H1 (cell line): ENCODE measurements around the gene RAB43. TPM values are rescaled to one million over a fixed set of nuclear protein-coding genes. Genes with fewer than 3 reads are reported as not detected.

Experiments used
- CTCF ChIA-PET: fragments of 300-600 bp; sonication (Branson Sonifier 250); formaldehyde crosslinking; loops from one replicate; lab custom pipeline; 2021; ENCODE audit not compliant: partially characterized antibody; lab: Charles Lee
- POLR2A ChIA-PET: fragments of 300-600 bp; sonication (Branson Sonifier 250); formaldehyde crosslinking; loops from one replicate; lab custom pipeline; 2021; ENCODE audit warnings: inconsistent platforms; ENCODE audit not compliant: partially characterized antibody; lab: Charles Lee
- DNase-seq, 2 experiments: peaks; one replicate each; pipeline versions ENCODE4 v3.0.0 to v3.0.0-alpha.2; 2010 to 2022; ENCODE audit warnings: low spot score in 2 of 2, low read depth in 1 of 2, mixed read lengths in 1 of 2
- FAIRE-seq: peaks from 2 replicates; lab custom pipeline; 2011; peaks lifted over from hg19 to GRCh38; lab: Jason Lieb, UNC
- H2AFZ ChIP-seq: 2 replicates; pipeline ENCODE4 v1.8.1; 2012; ENCODE audit warnings: low read length, inconsistent platforms
- H2AK5ac ChIP-seq: 2 replicates; pipeline ENCODE4 v1.6.1; 2013; ENCODE audit warnings: low read depth, low read length
- H2BK120ac ChIP-seq: replicated peaks from 2 replicates; pipeline ENCODE3; 2013; ENCODE audit warnings: low read depth, low read length, inconsistent platforms
- H2BK12ac ChIP-seq: 2 replicates; pipeline ENCODE4 v1.6.1; 2013; ENCODE audit warnings: low read depth, low read length
- H2BK15ac ChIP-seq: 2 replicates; pipeline ENCODE4 v1.6.1; 2013; ENCODE audit warnings: low read length
- H2BK20ac ChIP-seq: 2 replicates; pipeline ENCODE4 v1.6.1; 2013; ENCODE audit warnings: low read length
- H2BK5ac ChIP-seq: 2 replicates; pipeline ENCODE4 v1.6.1; 2013; ENCODE audit warnings: low read depth, low read length
- H3K14ac ChIP-seq: 2 replicates; pipeline ENCODE4 v1.6.1; 2013; ENCODE audit warnings: inconsistent platforms; ENCODE audit not compliant: insufficient read length
- H3K18ac ChIP-seq: 2 replicates; pipeline ENCODE4 v1.6.1; 2013; ENCODE audit warnings: low read length; ENCODE audit errors: extremely low read depth
- H3K23ac ChIP-seq: 2 replicates; pipeline ENCODE4 v1.6.1; 2013; ENCODE audit warnings: inconsistent platforms; ENCODE audit not compliant: insufficient read length
- H3K23me2 ChIP-seq: 2 replicates; pipeline ENCODE4 v1.6.1; 2013; ENCODE audit warnings: low read depth, low read length
- H3K27ac ChIP-seq: 2 replicates; pipeline ENCODE4 v1.6.1; 2011; ENCODE audit warnings: low read depth, low read length, inconsistent platforms
- H3K27me3 ChIP-seq, 4 experiments: replicated peaks in 1 of 4; 1 replicate in 1 of 4; 2 replicates in 3 of 4; pipeline versions ENCODE4 v1.6.1 to v1.8.1; 2011 to 2013; ENCODE audit warnings: low read length in 3 of 4, mild to moderate bottlenecking in 3 of 4, inconsistent platforms in 2 of 4, mixed read lengths in 2 of 4, moderate library complexity in 1 of 4; ENCODE audit not compliant: control insufficient read depth in 3 of 4, insufficient read depth in 3 of 4; ENCODE audit errors: extremely low read depth in 1 of 4
- H3K36me3 ChIP-seq, 4 experiments: 2 replicates each; pipeline versions ENCODE4 v1.6.1 to v1.8.1; 2011 to 2013; ENCODE audit warnings: mild to moderate bottlenecking in 4 of 4, low read length in 3 of 4, moderate library complexity in 2 of 4, control low read depth in 1 of 4, inconsistent platforms in 1 of 4; ENCODE audit not compliant: insufficient read depth in 4 of 4, control insufficient read depth in 2 of 4
- H3K4ac ChIP-seq: replicated peaks from 2 replicates; pipeline ENCODE3; 2013; ENCODE audit warnings: low read length, low read depth, mixed read lengths, inconsistent platforms; ENCODE audit not compliant: insufficient read length
- H3K4me1 ChIP-seq, 4 experiments: replicated peaks in 1 of 4; 1 replicate in 1 of 4; 2 replicates in 3 of 4; pipeline versions ENCODE4 v1.6.1 to v1.8.1; 2011 to 2013; ENCODE audit warnings: low read length in 3 of 4, inconsistent platforms in 2 of 4, mixed read lengths in 1 of 4; ENCODE audit not compliant: insufficient read depth in 4 of 4, control insufficient read depth in 3 of 4
- H3K4me2 ChIP-seq, 2 experiments: 2 replicates each; pipeline versions ENCODE4 v1.6.1 to v1.8.1; 2011 to 2013; ENCODE audit warnings: low read depth in 2 of 2, low read length in 2 of 2, control low read depth in 1 of 2, inconsistent platforms in 1 of 2, mild to moderate bottlenecking in 1 of 2; ENCODE audit not compliant: insufficient read depth in 1 of 2
- H3K4me3 ChIP-seq, 4 experiments: fragments of 200-600, 300-600 bp in 1 of 4; sonication (generic), shearing (Covaris generic), sonication (Bioruptor Twin) in 1 of 4; 2 replicates each; pipeline versions ENCODE4 v1.5.1 to v1.8.1; 2011 to 2016; ENCODE audit warnings: low read length in 4 of 4, low read depth in 3 of 4, control low read depth in 2 of 4, inconsistent platforms in 2 of 4, mild to moderate bottlenecking in 2 of 4, mixed read lengths in 1 of 4, moderate library complexity in 1 of 4; ENCODE audit not compliant: insufficient read depth in 2 of 4; ENCODE audit errors: extremely low read depth in 1 of 4
- H3K56ac ChIP-seq: replicated peaks from 2 replicates; pipeline ENCODE3; 2013; ENCODE audit warnings: low read depth, mild to moderate bottlenecking, mixed read lengths, low read length, inconsistent platforms; ENCODE audit not compliant: insufficient read length
- H3K79me1 ChIP-seq: 2 replicates; pipeline ENCODE4 v1.6.1; 2013; ENCODE audit warnings: low read depth, low read length, control low read depth
- H3K79me2 ChIP-seq, 2 experiments: 2 replicates each; pipeline versions ENCODE4 v1.6.1 to v1.8.1; 2012 to 2013; ENCODE audit warnings: low read length in 2 of 2, mild to moderate bottlenecking in 2 of 2, inconsistent platforms in 1 of 2; ENCODE audit not compliant: insufficient read depth in 2 of 2, control insufficient read depth in 1 of 2
- H3K9ac ChIP-seq, 4 experiments: replicated peaks in 1 of 4; 1 replicate in 1 of 4; 2 replicates in 3 of 4; pipeline versions ENCODE4 v1.6.1 to v1.8.1; 2011 to 2013; ENCODE audit warnings: low read depth in 3 of 4, low read length in 3 of 4, control low read depth in 2 of 4, mild to moderate bottlenecking in 2 of 4, moderate library complexity in 2 of 4, inconsistent platforms in 1 of 4; ENCODE audit errors: extremely low read depth in 1 of 4
- H3K9me3 ChIP-seq, 2 experiments: 2 replicates each; pipeline versions ENCODE4 v1.6.1 to v1.8.1; 2012 to 2013; ENCODE audit warnings: mild to moderate bottlenecking in 2 of 2, moderate library complexity in 2 of 2, control low read depth in 1 of 2, inconsistent platforms in 1 of 2, low read depth in 1 of 2, low read length in 1 of 2, mixed read lengths in 1 of 2; ENCODE audit not compliant: insufficient read depth in 2 of 2
- H4K20me1 ChIP-seq, 2 experiments: replicated peaks in 1 of 2; 2 replicates each; pipeline versions ENCODE3 to v1.8.1; 2011 to 2013; ENCODE audit warnings: inconsistent platforms in 2 of 2, low read length in 2 of 2, mild to moderate bottlenecking in 1 of 2; ENCODE audit not compliant: insufficient read depth in 2 of 2, control insufficient read depth in 1 of 2
- H4K5ac ChIP-seq: 2 replicates; pipeline ENCODE4 v1.6.1; 2013; ENCODE audit warnings: low read length, low read depth, mixed read lengths, inconsistent platforms; ENCODE audit not compliant: insufficient read length
- H4K8ac ChIP-seq: 2 replicates; pipeline ENCODE4 v1.8.0; 2013; ENCODE audit warnings: mild to moderate bottlenecking, moderate library complexity, low read length, inconsistent platforms; ENCODE audit not compliant: insufficient read depth; ENCODE audit errors: extremely low read depth
- H4K91ac ChIP-seq: replicated peaks from 2 replicates; pipeline ENCODE3; 2013; ENCODE audit warnings: low read length, mixed read lengths, inconsistent platforms; ENCODE audit not compliant: insufficient read length
- BCL11A ChIP-seq, 2 experiments: IDR thresholded peaks; one replicate each; pipeline ENCODE4 v1.6.1; 2011; ENCODE audit warnings: low read depth in 2 of 2, low read length in 2 of 2, mild to moderate bottlenecking in 2 of 2
- CHD2 ChIP-seq: IDR thresholded peaks from 2 replicates; pipeline ENCODE4 v1.6.1; 2012; ENCODE audit warnings: low read length, improper control_type of control experiment
- CTBP2 ChIP-seq: IDR thresholded peaks from 2 replicates; pipeline ENCODE4 v1.7.0; 2011; ENCODE audit warnings: borderline replicate concordance, mild to moderate bottlenecking, moderate library complexity, mixed read lengths, low read length; ENCODE audit not compliant: insufficient read depth, insufficient read length
- EZH2 ChIP-seq: fragments of 200-600 bp; sonication (generic); IDR thresholded peaks from 2 replicates; pipeline ENCODE4 v1.7.1; 2012; ENCODE audit warnings: low read depth, mild to moderate bottlenecking, moderate library complexity, low read length, inconsistent platforms; ENCODE audit not compliant: severe bottlenecking
- FOSL1 ChIP-seq: IDR thresholded peaks from 2 replicates; pipeline ENCODE4 v1.6.1; 2011; ENCODE audit warnings: mild to moderate bottlenecking, low read depth, low read length, moderate library complexity; ENCODE audit not compliant: insufficient read depth
- GTF2F1 ChIP-seq: IDR thresholded peaks from 2 replicates; pipeline ENCODE4 v1.6.1; 2012; ENCODE audit warnings: low read depth, low read length, improper control_type of control experiment, borderline replicate concordance
- KDM5A ChIP-seq: fragments of 200-600 bp; IDR thresholded peaks from 2 replicates; pipeline ENCODE4 v1.7.1; 2012; ENCODE audit warnings: mild to moderate bottlenecking, low read length, inconsistent platforms, mixed read lengths
- MAFK ChIP-seq: IDR thresholded peaks from 2 replicates; pipeline ENCODE4 v1.6.1; 2012; ENCODE audit warnings: low read depth, mild to moderate bottlenecking, improper control_type of control experiment, low read length
- NANOG ChIP-seq: IDR thresholded peaks from 2 replicates; pipeline ENCODE4 v1.6.1; 2011; ENCODE audit warnings: low read length, low read depth, mild to moderate bottlenecking, inconsistent platforms; ENCODE audit not compliant: insufficient read depth, poor library complexity, severe bottlenecking
- POLR2AphosphoS5 ChIP-seq: IDR thresholded peaks from 2 replicates; pipeline ENCODE4 v1.6.1; 2011; ENCODE audit warnings: low read depth, low read length
- TAF1 ChIP-seq: IDR thresholded peaks from 2 replicates; pipeline ENCODE4 v1.6.1; 2011; ENCODE audit warnings: mild to moderate bottlenecking, low read depth, low read length
- TAF7 ChIP-seq: optimal IDR thresholded peaks from 2 replicates; pipeline ENCODE3; 2011; ENCODE audit warnings: low read depth, mild to moderate bottlenecking, inconsistent platforms, low read length, moderate library complexity, borderline replicate concordance
- WGBS, 2 experiments: shearing (Covaris generic) in 1 of 2; methylation state at CpG; one replicate each; pipeline versions ENCODE4 v1.1.6 to v1.1.7; 2013 to 2015; ENCODE audit warnings: low lambda C conversion rate in 2 of 2, mixed read lengths in 2 of 2, inconsistent platforms in 1 of 2, low coverage in 1 of 2, missing lambda C conversion rate in 1 of 2; ENCODE audit not compliant: insufficient replicate concordance in 2 of 2, insufficient coverage in 1 of 2, insufficient read length in 1 of 2; ENCODE audit errors: extremely low coverage in 1 of 2, missing lambda C conversion rate in 1 of 2; 5-methylcytosine and 5-hydroxymethylcytosine counted together
- polyA plus RNA-seq, 7 experiments: library from polyadenylated mRNA; depleted of rRNA in 3 of 7; stranded (reverse) in 5 of 7; unstranded in 2 of 7; fragments of >200 nt in 5 of 7; fragments of 200-250 nt in 2 of 7; gene quantifications; 1 replicate in 5 of 7; 2 replicates in 1 of 7; 4 replicates in 1 of 7; pipeline versions ENCODE4 v1.2.1 to v1.2.3, GENCODE V29; 2011 to 2013; ENCODE audit warnings: missing spikeins in 2 of 7, mixed read lengths in 2 of 7
- total RNA-seq: library from RNA; stranded (reverse); fragmentation: NEBNext Ultra II Directional; extraction: Animal tissue kit (Norgen Biotek cat#: 25700); gene quantifications from 2 replicates; pipeline ENCODE4 v1.2.1, GENCODE V29; 2021

The RAB43 gene
- total and polyA plus RNA-seq, 2 of the 8 experiments (the other 6 are each of a cell fraction or from before 2014, with no cell fraction given): 13.1 to 19.4 TPM

DNA sequence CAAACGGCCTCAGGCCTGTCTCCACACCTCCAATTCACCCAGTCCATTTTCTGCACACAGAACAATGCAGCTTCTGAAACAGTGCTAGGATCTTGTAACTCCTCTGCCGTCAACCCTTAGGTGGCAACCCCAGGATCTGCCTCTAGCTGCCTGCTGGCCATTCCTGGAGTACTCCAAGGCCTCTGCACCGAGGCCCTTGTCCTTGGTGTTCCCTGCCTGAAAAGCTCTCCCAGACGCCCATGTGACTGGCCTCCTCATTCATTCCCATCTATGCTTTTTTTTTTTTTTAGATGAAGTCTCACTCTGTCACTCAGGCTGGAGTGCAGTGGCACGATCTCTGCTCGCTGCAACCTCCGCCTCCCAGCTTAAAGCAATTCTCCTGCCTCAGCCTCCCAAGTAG is 18.3 kb downstream of the RAB43 start:
- DNase-seq (no peak), FAIRE-seq (no peak)
- CTCF ChIA-PET: interaction anchor here (0.9 to 4.1 kb wide), 5 partner anchors 11 to 142 kb away, joined by 3 to 19 read pairs (median 6); no protein-coding TSS in a partner anchor
- H4K8ac ChIP-seq: no peak overlapping the region
- no peak overlapping the region for H2BK12ac ChIP-seq
- H3K27me3 ChIP-seq: no peaks in the 10 kb centered on the region
- no peaks in the 10 kb centered on the region for H3K36me3 ChIP-seq
- no peaks in the 10 kb centered on the region for H3K4me1 ChIP-seq
- H2BK15ac ChIP-seq: no peak overlapping the region
- H3K56ac ChIP-seq: no peak overlapping the region
- WGBS, 2 experiments: 87% methylated on average over 6 of the region's 7 CpGs; no CpG with 5 or more reads in 1 of the 2 experiments
- peak overlapping the region; percentile 35; the same call in 1 of the 2 replicates for H2BK5ac ChIP-seq
- no peak overlapping the region for H3K27ac ChIP-seq
- no peak overlapping the region for H2AFZ ChIP-seq
- H2AK5ac ChIP-seq: no peak overlapping the region
- H2BK20ac ChIP-seq: no peak overlapping the region
- H4K20me1 ChIP-seq: peaks cover 10 to 16% of the 10 kb centered on the region in 2 experiments
- H3K9ac ChIP-seq: no peak overlapping the region
- no peak overlapping the region for H4K5ac ChIP-seq
- no peak overlapping the region for H3K14ac ChIP-seq
- peaks cover 0 to 15% of the 10 kb centered on the region in 2 experiments; a peak in 1 of 4 replicates for H3K79me2 ChIP-seq
- H3K23me2 ChIP-seq: no peaks in the 10 kb centered on the region
- H2BK120ac ChIP-seq: no peak overlapping the region
- POLR2A ChIA-PET: interaction anchor here (0.6 to 2.0 kb wide), 3 partner anchors 15 to 478 kb away, joined by 4 to 9 read pairs (median 4); no protein-coding TSS in a partner anchor
- TF ChIP-seq EZH2 (no peak), FOSL1 (no peak), CHD2 (no peak), CTBP2 (no peak), BCL11A (IDR thresholded peaks at IDR 0.05; ENCODE audit: low read depth in 2 of 2, low read length in 2 of 2) (no peak), TAF7 (no peak), MAFK (no peak), GTF2F1 (no peak), POLR2AphosphoS5 (no peak), NANOG (no peak), TAF1 (no peak), KDM5A (no peak)
- H3K4me2 ChIP-seq: no peak overlapping the region
- H3K18ac ChIP-seq: no peak overlapping the region
- no peak overlapping the region for H3K4me3 ChIP-seq
- H4K91ac ChIP-seq: no peak overlapping the region
- peaks cover 3% of the 10 kb centered on the region for H3K79me1 ChIP-seq
- H3K9me3 ChIP-seq: no peaks in the 10 kb centered on the region
- no peak overlapping the region for H3K23ac ChIP-seq
- H3K4ac ChIP-seq: no peak overlapping the region
